Thymus (tissue), 11 donors: ENCODE data around the gene TADA2A. TPM values are rescaled to one million over a fixed set of nuclear protein-coding genes. Genes with fewer than 3 reads are reported as not detected.
A peak's percentile ranks its signal among the peaks of the same experiment; 100 is the strongest.

Experiments used
- DNase-seq, 9 donors: peaks; one replicate each; pipeline ENCODE4 v3.0.0-alpha.2; 2013; ENCODE audit warnings: low spot score in 9 of 9, low read depth in 6 of 9, missing footprints in 1 of 9
- H3K27ac ChIP-seq, 2 donors: one replicate each; pipeline ENCODE4 v1.5.1; 2013; ENCODE audit warnings: control low read depth in 1 of 2, low read depth in 1 of 2, low read length in 1 of 2, mild to moderate bottlenecking in 1 of 2, moderate library complexity in 1 of 2
- H3K27me3 ChIP-seq, 2 donors: one replicate each; pipeline ENCODE4 v1.5.1; 2013; ENCODE audit warnings: low read length in 1 of 2; ENCODE audit not compliant: control insufficient read depth in 2 of 2, insufficient read depth in 1 of 2
- H3K36me3 ChIP-seq, 2 donors: one replicate each; pipeline ENCODE4 v1.5.1; 2013; ENCODE audit warnings: low read length in 1 of 2, mild to moderate bottlenecking in 1 of 2, moderate library complexity in 1 of 2; ENCODE audit not compliant: control insufficient read depth in 2 of 2, insufficient read depth in 2 of 2
- H3K4me1 ChIP-seq, 2 donors: one replicate each; pipeline ENCODE4 v1.5.1; 2013; ENCODE audit warnings: low read length in 2 of 2; ENCODE audit not compliant: control insufficient read depth in 2 of 2, insufficient read depth in 2 of 2
- H3K4me3 ChIP-seq, 2 donors: one replicate each; pipeline ENCODE4 v1.5.1; 2013; ENCODE audit warnings: low read length in 2 of 2, control low read depth in 1 of 2, mild to moderate bottlenecking in 1 of 2
- H3K9me3 ChIP-seq, 2 donors: one replicate each; pipeline ENCODE4 v1.5.1; 2013; ENCODE audit warnings: low read length in 1 of 2, mild to moderate bottlenecking in 1 of 2; ENCODE audit not compliant: control insufficient read depth in 2 of 2, insufficient read depth in 1 of 2
- WGBS: extraction: QIAGEN DNeasy Blood & Tissue Kit; methylation state at CpG from one replicate; pipeline ENCODE4 v1.1.7; 2013; 5-methylcytosine and 5-hydroxymethylcytosine counted together
- polyA plus RNA-seq: library from polyadenylated mRNA; stranded (reverse); fragments of 200-250 nt; gene quantifications from one replicate; pipeline ENCODE4 v1.2.3, GENCODE V29; 2013
- total RNA-seq: library from RNA; stranded (reverse); fragments of 120-200 nt; gene quantifications from one replicate; pipeline ENCODE4 v1.2.4, GENCODE V29; 2013
- donor health status: healthy.

Gene TADA2A
- total and polyA plus RNA-seq, 2 donors = 14.8 to 18.8 TPM

- DNase-seq = no peak
- Histone ChIP-seq H3K36me3 (no peaks in the 10 kb centered on the region), H3K4me3 (no peak overlapping the region), H3K9me3 (no peaks in the 10 kb centered on the region), H3K27me3 (no peaks in the 10 kb centered on the region), H3K27ac (no peak overlapping the region), H3K4me1 (peaks cover 0 to 3% of the 10 kb centered on the region in 2 donors)
- 93% methylated on average over 3 of the region's 3 CpGs for WGBS
Measured at GRCh38 chr17:37368577-37368976, 38.1 kb upstream of the TADA2A start.

GRCh38 chr17:37373530-37374159 is 33.0 kb upstream of the TADA2A start:
- Histone ChIP-seq H3K27me3 (no peaks in the 10 kb centered on the region), H3K4me3 (no peak overlapping the region), H3K27ac (no peak overlapping the region), H3K4me1 (peaks cover 0 to 3% of the 10 kb centered on the region in 2 donors), H3K36me3 (no peaks in the 10 kb centered on the region), H3K9me3 (no peaks in the 10 kb centered on the region)
- DNase-seq = peak in 8 of 9 donors; percentile 61 to 91 (median 76)
- 6% methylated on average over 4 of the region's 4 CpGs for WGBS

GRCh38 chr17:37375706-37376105 is 31.0 kb upstream of the TADA2A start, which contains the start of gene C17orf78:
Gene C17orf78, plus strand, starts transcription at chr17:37375985. Its CDS starts 108 bp downstream, at chr17:37376093.
- H3K4me1 ChIP-seq = peaks cover 0 to 3% of the 10 kb centered on the region in 2 donors
- H3K27ac ChIP-seq = no peak within 1 kb of the TSS
- H3K9me3 ChIP-seq = no peaks in the 10 kb centered on the region
- 99% methylated on average over 7 of the region's 7 CpGs for WGBS
- H3K27me3 ChIP-seq = no peaks in the 10 kb centered on the region
- no peak within 1 kb of the TSS for H3K4me3 ChIP-seq
- no peaks in the 10 kb centered on the region for H3K36me3 ChIP-seq
- no peak for DNase-seq

- Histone ChIP-seq H3K27me3 (no peaks in the 10 kb centered on the region), H3K4me3 (no peak overlapping the region), H3K36me3 (no peaks in the 10 kb centered on the region), H3K27ac (no peak overlapping the region), H3K4me1 (no peaks in the 10 kb centered on the region), H3K9me3 (no peaks in the 10 kb centered on the region)
- no peak for DNase-seq
- WGBS = 98% methylated on average over 1 of the region's 1 CpG
Measured at GRCh38 chr17:37382056-37382455, 24.6 kb upstream of the TADA2A start.

- Histone ChIP-seq H3K36me3 (no peaks in the 10 kb centered on the region), H3K4me1 (no peaks in the 10 kb centered on the region), H3K27me3 (no peaks in the 10 kb centered on the region), H3K27ac (no peak overlapping the region), H3K9me3 (no peaks in the 10 kb centered on the region), H3K4me3 (no peak overlapping the region)
- 94% methylated on average over 3 of the region's 3 CpGs for WGBS
- DNase-seq = no peak
Measured at GRCh38 chr17:37384560-37385149, 22.0 kb upstream of the TADA2A start.

- no peak for DNase-seq
- no peaks in the 10 kb centered on the region for H3K36me3 ChIP-seq
- H3K27me3 ChIP-seq = no peaks in the 10 kb centered on the region
- H3K4me1 ChIP-seq = no peaks in the 10 kb centered on the region
- no peak overlapping the region for H3K27ac ChIP-seq
- H3K4me3 ChIP-seq = no peak overlapping the region
- H3K9me3 ChIP-seq = no peaks in the 10 kb centered on the region
Measured at GRCh38 chr17:37385474-37385990, 21.2 kb upstream of the TADA2A start.

GRCh38 chr17:37386462-37386861 is 20.2 kb upstream of the TADA2A start:
- H3K27ac ChIP-seq = no peak overlapping the region
- 97% methylated on average over 5 of the region's 5 CpGs for WGBS
- no peaks in the 10 kb centered on the region for H3K4me1 ChIP-seq
- no peak overlapping the region for H3K4me3 ChIP-seq
- no peaks in the 10 kb centered on the region for H3K27me3 ChIP-seq
- no peaks in the 10 kb centered on the region for H3K36me3 ChIP-seq
- H3K9me3 ChIP-seq = no peaks in the 10 kb centered on the region
- DNase-seq = no peak

- Histone ChIP-seq H3K36me3 (no peaks in the 10 kb centered on the region), H3K27me3 (no peaks in the 10 kb centered on the region), H3K27ac (no peak overlapping the region), H3K9me3 (no peaks in the 10 kb centered on the region), H3K4me3 (no peak overlapping the region), H3K4me1 (no peaks in the 10 kb centered on the region)
- 93% methylated on average over 3 of the region's 3 CpGs for WGBS
- DNase-seq = no peak
Measured at GRCh38 chr17:37388266-37388665, 18.4 kb upstream of the TADA2A start.

- 98% methylated on average over 4 of the region's 4 CpGs for WGBS
- H3K27ac ChIP-seq = no peak overlapping the region
- no peak for DNase-seq
Measured at GRCh38 chr17:37389160-37389559, 17.5 kb upstream of the TADA2A start.

More at GRCh38 chr17:37389160-37389559, 17.5 kb upstream of the TADA2A start:
- H3K27me3 ChIP-seq = no peaks in the 10 kb centered on the region
- H3K36me3 ChIP-seq = no peaks in the 10 kb centered on the region
- H3K4me1 ChIP-seq = no peaks in the 10 kb centered on the region
- H3K9me3 ChIP-seq = no peaks in the 10 kb centered on the region
- H3K4me3 ChIP-seq = no peak overlapping the region
